DND-41 (cell line): Measurements from ENCODE around the gene ZNF800.

ENCODE experiments used
- CTCF ChIP-seq: IDR thresholded peaks from 2 replicates; pipeline ENCODE4 v1.5.1; 2012; ENCODE audit warnings: borderline replicate concordance, low read length, moderate library complexity, mild to moderate bottlenecking; ENCODE audit not compliant: poor library complexity, severe bottlenecking; ENCODE audit errors: extremely low read depth
- EZH2 ChIP-seq: IDR thresholded peaks from 3 replicates; pipeline ENCODE4 v1.6.1; 2012; ENCODE audit warnings: borderline replicate concordance, low read depth, mild to moderate bottlenecking, moderate library complexity, low read length, inconsistent platforms; ENCODE audit not compliant: severe bottlenecking

GRCh38 chr7:127346575-127347256 lies 45.8 kb downstream of the ZNF800 start:
- TF ChIP-seq CTCF: no peak
- TF ChIP-seq EZH2: no peak
